BE2C (cell line): ENCODE measurements around the gene SEC23IP.

Experiments
- DNase-seq: peaks from one replicate; pipeline ENCODE4 v3.0.0-alpha.2; 2020
- H3K27me3 ChIP-seq: fragments of 250-450 bp; sonication (Bioruptor Pico); 2 replicates; pipeline ENCODE4 v1.5.1; 2020; ENCODE audit warnings: mild to moderate bottlenecking
- H3K36me3 ChIP-seq: fragments of 250-450 bp; sonication (Bioruptor Pico); 2 replicates; pipeline ENCODE4 v1.5.1; 2020; ENCODE audit warnings: mild to moderate bottlenecking
- H3K4me1 ChIP-seq: fragments of 250-450 bp; sonication (Bioruptor Pico); 2 replicates; pipeline ENCODE4 v1.5.1; 2020
- H3K4me3 ChIP-seq: 2 replicates; pipeline ENCODE4 v1.5.1; 2011; ENCODE audit warnings: low read depth, low read length
- H3K9me3 ChIP-seq: fragments of 250-450 bp; sonication (Bioruptor Pico); 2 replicates; pipeline ENCODE4 v1.5.1; 2020
- CTCF ChIP-seq: IDR thresholded peaks from 2 replicates; pipeline ENCODE4 v1.5.1; 2012; ENCODE audit warnings: mild to moderate bottlenecking, low read depth, low read length

SEC23IP gene

GRCh38 chr10:119989966-119990365, 97.4 kb downstream of the SEC23IP start:
- Histone ChIP-seq H3K9me3 (no peaks in the 10 kb centered on the region), H3K4me3 (no peak overlapping the region), H3K36me3 (no peaks in the 10 kb centered on the region), H3K4me1 (no peaks in the 10 kb centered on the region), H3K27me3 (0 out of 2 replicates have a peak, but pooled peaks cover 3% of the 10 kb centered on the region)
- no peak for DNase-seq
- TF ChIP-seq CTCF: no peak

GRCh38 chr10:119991066-119991465, 98.5 kb downstream of the SEC23IP start:
- TF ChIP-seq CTCF: no peak
- Histone ChIP-seq H3K9me3 (no peaks in the 10 kb centered on the region), H3K36me3 (no peaks in the 10 kb centered on the region)

GRCh38 chr10:119991816-119992215, 99.3 kb downstream of the SEC23IP start:
- no peaks in the 10 kb centered on the region for H3K36me3 ChIP-seq
- no peaks in the 10 kb centered on the region for H3K4me1 ChIP-seq
- no peak for DNase-seq
- H3K4me3 ChIP-seq: no peak overlapping the region
- H3K27me3 ChIP-seq: 0 out of 2 replicates have a peak, but pooled peaks cover 3% of the 10 kb centered on the region
- no peaks in the 10 kb centered on the region for H3K9me3 ChIP-seq
- TF ChIP-seq CTCF: no peak

More at GRCh38 chr10:119991066-119991465, 98.5 kb downstream of the SEC23IP start:
- H3K4me1 ChIP-seq: no peaks in the 10 kb centered on the region
- no peak for DNase-seq
- no peak overlapping the region for H3K4me3 ChIP-seq
- 0 out of 2 replicates have a peak, but pooled peaks cover 3% of the 10 kb centered on the region for H3K27me3 ChIP-seq
